ENCODE results near the gene CCDC61. TPM values are rescaled to one million over a fixed set of nuclear protein-coding genes. Genes with fewer than 3 reads are reported as not detected.

The CCDC61 gene
- total RNA-seq, 1 experiment from 2014 or later, result 6.3 TPM

GRCh38 chr19:45958769-45959516 lies 36.3 kb upstream of the CCDC61 start:
- H3K79me2 ChIP-seq (ENCODE audit: low read length), result no peaks in the 10 kb centered on the region
- no peaks in the 10 kb centered on the region for H3K36me3 ChIP-seq (ENCODE audit: low read depth, low read length)
- no peaks in the 10 kb centered on the region for H3F3A ChIP-seq (ENCODE audit: low read length, unreplicated experiment)
- intact Hi-C loops (cut with micrococcal nuclease), result no loop called here
- no peaks in the 10 kb centered on the region for H3K9me2 ChIP-seq (replicated peaks; ENCODE audit: low read length)
- BruUV-seq (replicated peaks), result no TSS peak
- peak; percentile 20 for DNase-seq
- no peaks in the 10 kb centered on the region for H4K20me1 ChIP-seq (ENCODE audit: low read length)
- H3K9ac ChIP-seq (ENCODE audit: low read length), result no peak overlapping the region
- H3K4me1 ChIP-seq (ENCODE audit: insufficient read depth, low read length), result peaks cover 27% of the 10 kb centered on the region
- no peak overlapping the region for H3K4me3 ChIP-seq (ENCODE audit: low read length)
- ChIA-PET POLR2A (ENCODE audit: unreplicated experiment) (no interaction called here), CTCF (no interaction called here)
- no peaks in the 10 kb centered on the region for H3K9me3 ChIP-seq (ENCODE audit: low read length)
- peak; percentile 14; the same call in 1 of the 2 replicates for ATAC-seq
- H2AFZ ChIP-seq (ENCODE audit: low read length), result 0 out of 2 replicates have a peak overlapping the region, but pooled peaks have one; percentile 9
- 0 out of 2 replicates have a peak, but pooled peaks cover 9% of the 10 kb centered on the region for H3K27me3 ChIP-seq (ENCODE audit: low read length)
- TF ChIP-seq EZH2phosphoT487 (IDR thresholded peaks at IDR 0.05; ENCODE audit: borderline replicate concordance, low read length), result no peak
- no peak for TF ChIP-seq EZH2 (IDR thresholded peaks at IDR 0.05; ENCODE audit: low read length, unreplicated experiment)
- no peak overlapping the region for H3K27ac ChIP-seq (ENCODE audit: low read length)
- H3K4me2 ChIP-seq (ENCODE audit: low read length), result peak overlapping the region; percentile 31; the same call in 1 of the 2 replicates

GRCh38 chr19:45959517-45960025 lies 35.7 kb upstream of the CCDC61 start:
- no peak overlapping the region for H3K9ac ChIP-seq (ENCODE audit: low read length)
- H3K27ac ChIP-seq (ENCODE audit: low read length), result no peak overlapping the region
- intact Hi-C loops (cut with micrococcal nuclease), result no loop called here
- no peaks in the 10 kb centered on the region for H3K79me2 ChIP-seq (ENCODE audit: low read length)
- H3K4me3 ChIP-seq (ENCODE audit: low read length), result no peak overlapping the region
- DNase-seq, result no peak
- peak overlapping the region; percentile 31; the same call in 1 of the 2 replicates for H3K4me2 ChIP-seq (ENCODE audit: low read length)
- no peaks in the 10 kb centered on the region for H3F3A ChIP-seq (ENCODE audit: low read length, unreplicated experiment)
- no peak overlapping the region for H2AFZ ChIP-seq (ENCODE audit: low read length)
- H3K4me1 ChIP-seq (ENCODE audit: insufficient read depth, low read length), result peaks cover 27% of the 10 kb centered on the region
- H3K9me2 ChIP-seq (replicated peaks; ENCODE audit: low read length), result no peaks in the 10 kb centered on the region
- no peak for ATAC-seq
- ChIA-PET POLR2A (ENCODE audit: unreplicated experiment) (no interaction called here), CTCF (no interaction called here)
- 0 out of 2 replicates have a peak, but pooled peaks cover 9% of the 10 kb centered on the region for H3K27me3 ChIP-seq (ENCODE audit: low read length)
- no peaks in the 10 kb centered on the region for H3K36me3 ChIP-seq (ENCODE audit: low read depth, low read length)
- BruUV-seq (replicated peaks), result no TSS peak
- H3K9me3 ChIP-seq (ENCODE audit: low read length), result no peaks in the 10 kb centered on the region
- no peak for TF ChIP-seq CTCF (conservative IDR thresholded peaks at IDR 0.05; ENCODE audit: low read depth, low read length)
- TF ChIP-seq EZH2 (IDR thresholded peaks at IDR 0.05; ENCODE audit: low read length, unreplicated experiment), result no peak
- no peak for TF ChIP-seq EZH2phosphoT487 (IDR thresholded peaks at IDR 0.05; ENCODE audit: borderline replicate concordance, low read length)
- no peaks in the 10 kb centered on the region for H4K20me1 ChIP-seq (ENCODE audit: low read length)

- H3K4me2 ChIP-seq (ENCODE audit: low read length), result no peak overlapping the region
- TF ChIP-seq EZH2phosphoT487 (IDR thresholded peaks at IDR 0.05; ENCODE audit: borderline replicate concordance, low read length) (no peak), CTCF (conservative IDR thresholded peaks at IDR 0.05; ENCODE audit: low read depth, low read length) (peak; percentile 18; the same call in 1 of the 2 replicates)
- H3K27me3 ChIP-seq (ENCODE audit: low read length), result 0 out of 2 replicates have a peak, but pooled peaks cover 9% of the 10 kb centered on the region
- H3K9me3 ChIP-seq (ENCODE audit: low read length), result no peaks in the 10 kb centered on the region
- intact Hi-C loops (cut with micrococcal nuclease), result no loop called here
- no peaks in the 10 kb centered on the region for H4K20me1 ChIP-seq (ENCODE audit: low read length)
- no peak overlapping the region for H3K4me3 ChIP-seq (ENCODE audit: low read length)
- DNase-seq (no peak), ATAC-seq (no peak)
- no TSS peak for BruUV-seq (replicated peaks)
- H3K9ac ChIP-seq (ENCODE audit: low read length), result no peak overlapping the region
- H3F3A ChIP-seq (ENCODE audit: low read length, unreplicated experiment), result no peaks in the 10 kb centered on the region
- H3K9me2 ChIP-seq (replicated peaks; ENCODE audit: low read length), result no peaks in the 10 kb centered on the region
- no peak overlapping the region for H2AFZ ChIP-seq (ENCODE audit: low read length)
- peaks cover 21% of the 10 kb centered on the region for H3K4me1 ChIP-seq (ENCODE audit: insufficient read depth, low read length)
- ChIA-PET POLR2A (ENCODE audit: unreplicated experiment) (no interaction called here), CTCF (no interaction called here)
- H3K36me3 ChIP-seq (ENCODE audit: low read depth, low read length), result no peaks in the 10 kb centered on the region
- no peak overlapping the region for H3K27ac ChIP-seq (ENCODE audit: low read length)
- no peaks in the 10 kb centered on the region for H3K79me2 ChIP-seq (ENCODE audit: low read length)
These were observed 34.6 kb upstream of the CCDC61 start for GRCh38 chr19:45960595-45961235.

Data from PC-3 (cell line).